K562 (cell line): ENCODE results near the gene UGT1A10. TPM values are rescaled to one million over a fixed set of nuclear protein-coding genes. Genes with fewer than 3 reads are reported as not detected.

Experiments
- ATAC-seq: fragments of 200-7000 bp; cut with Tn5 transposase; 3 replicates; pipeline ENCODE4 v1.9.1; 2020; ENCODE audit warnings: moderate library complexity
- BruUV-seq: library from RNA; stranded (reverse); fragments of 400-500 nt; replicated peaks from 2 replicates; lab custom pipeline; 2021; lab: Mats Ljungman, UMichigan
- CTCF ChIA-PET: fragments of 300-600 bp; formaldehyde crosslinking; extraction: SDS; loops from one replicate; lab custom pipeline; 2021; ENCODE audit warnings: low intra/inter-chr PET ratio; lab: Yijun Ruan, JAX
- POLR2A ChIA-PET: fragments of 300-600, 350-650 bp; sonication (Branson Sonifier 250); formaldehyde crosslinking; extraction: SDS; loops from one replicate; lab custom pipeline; 2021; ENCODE audit warnings: antibody characterized with exemption, inconsistent platforms; lab: Yijun Ruan, JAX
- DNase-seq, 4 experiments: peaks; one replicate each; pipeline versions ENCODE4 v3.0.0 to v3.0.0-alpha.2; 2011 to 2018; ENCODE audit warnings: low spot score in 3 of 4, mixed read lengths in 3 of 4; ENCODE audit errors: extremely low read depth in 1 of 4
- FAIRE-seq: peaks from 2 replicates; lab custom pipeline; 2011; peaks lifted over from hg19 to GRCh38; lab: Jason Lieb, UNC
- H2AFZ ChIP-seq: 2 replicates; pipeline ENCODE4 v1.6.0; 2011; ENCODE audit warnings: low read depth, low read length, control low read depth, inconsistent platforms
- H3K27ac ChIP-seq: fragments of 200-600 bp; 3 replicates; pipeline ENCODE4 v1.8.0; 2011; ENCODE audit warnings: low read depth, mild to moderate bottlenecking, control low read depth, inconsistent platforms, low read length, moderate library complexity, mixed read lengths; ENCODE audit errors: extremely low read depth
- H3K27me3 ChIP-seq, 2 experiments: fragments of 300-600 bp in 1 of 2; 2 replicates in 1 of 2; 3 replicates in 1 of 2; pipeline versions ENCODE4 v1.6.0 to v1.8.0; 2011; ENCODE audit warnings: inconsistent platforms in 2 of 2, low read length in 2 of 2, mild to moderate bottlenecking in 1 of 2, mixed read lengths in 1 of 2, moderate library complexity in 1 of 2; ENCODE audit not compliant: control insufficient read depth in 2 of 2, insufficient read depth in 2 of 2
- H3K36me3 ChIP-seq: fragments of 300-600 bp; 3 replicates; pipeline ENCODE4 v1.8.0; 2011; ENCODE audit warnings: mild to moderate bottlenecking, low read length, inconsistent platforms; ENCODE audit not compliant: control insufficient read depth, insufficient read depth
- H3K4me1 ChIP-seq, 2 experiments: fragments of 200-600 bp in 1 of 2; replicated peaks in 1 of 2; 2 replicates in 1 of 2; 3 replicates in 1 of 2; pipeline versions ENCODE4 v1.5.1 to v1.8.0; 2011; ENCODE audit warnings: inconsistent platforms in 2 of 2, low read length in 2 of 2, mild to moderate bottlenecking in 1 of 2, mixed read lengths in 1 of 2, moderate library complexity in 1 of 2; ENCODE audit not compliant: control insufficient read depth in 2 of 2, insufficient read depth in 2 of 2
- H3K4me2 ChIP-seq: 2 replicates; pipeline ENCODE4 v1.6.1; 2011; ENCODE audit warnings: low read length, control low read depth, inconsistent platforms, mixed read lengths; ENCODE audit not compliant: insufficient read depth
- H3K4me3 ChIP-seq: fragments of 200-600 bp; sonication (generic), shearing (Covaris generic); 2 replicates; pipeline ENCODE4 v1.5.1; 2016; ENCODE audit warnings: control low read depth, inconsistent platforms
- H3K79me2 ChIP-seq: fragments of 200-600 bp; 3 replicates; pipeline ENCODE4 v1.8.0; 2011; ENCODE audit warnings: low read length, inconsistent platforms; ENCODE audit not compliant: control insufficient read depth, insufficient read depth
- H3K9ac ChIP-seq, 2 experiments: 2 replicates each; pipeline versions ENCODE4 v1.6.0 to v1.6.1; 2011; ENCODE audit warnings: low read depth in 2 of 2, low read length in 2 of 2, control low read depth in 1 of 2, inconsistent platforms in 1 of 2, mild to moderate bottlenecking in 1 of 2, mixed read lengths in 1 of 2; ENCODE audit not compliant: insufficient read depth in 1 of 2
- H3K9me1 ChIP-seq: one replicate; pipeline ENCODE4 v1.6.0; 2011; ENCODE audit warnings: inconsistent platforms, mild to moderate bottlenecking, low read length, moderate library complexity; ENCODE audit not compliant: control insufficient read depth, insufficient read depth
- H3K9me3 ChIP-seq: replicated peaks from 2 replicates; pipeline ENCODE4 v1.5.1; 2011; ENCODE audit warnings: low read depth, low read length, inconsistent platforms; ENCODE audit not compliant: control insufficient read depth, insufficient read depth
- H4K20me1 ChIP-seq: replicated peaks from 2 replicates; pipeline ENCODE4 v1.6.1; 2011; ENCODE audit warnings: low read length, inconsistent platforms, mixed read lengths; ENCODE audit not compliant: control insufficient read depth, insufficient read depth
- DLX4 ChIP-seq: fragments of 250-450 bp; sonication (Bioruptor Pico); IDR thresholded peaks from 2 replicates; pipeline ENCODE4 v1.6.1; 2021; ENCODE audit warnings: mild to moderate bottlenecking
- HBP1 ChIP-seq: fragments of 450-650 bp; formaldehyde crosslinking; IDR thresholded peaks from 2 replicates; pipeline ENCODE4 v1.4.0; 2022; ENCODE audit warnings: missing genetic modification characterization
- HSF4 ChIP-seq: fragments of 250-450 bp; sonication (Bioruptor Pico); IDR thresholded peaks from 2 replicates; pipeline ENCODE4 v2.1.2; 2022; ENCODE audit warnings: mild to moderate bottlenecking, moderate library complexity, borderline replicate concordance
- MLLT1 ChIP-seq, 2 experiments: fragments of 450-650 bp; IDR thresholded peaks; 2 replicates each; pipeline ENCODE4 v1.6.1; 2016
- SIX5 ChIP-seq, 2 experiments: IDR thresholded peaks; 2 replicates each; pipeline ENCODE4 v1.6.1; 2011; ENCODE audit warnings: low read length in 2 of 2, borderline replicate concordance in 1 of 2, low read depth in 1 of 2, mild to moderate bottlenecking in 1 of 2, moderate library complexity in 1 of 2; ENCODE audit not compliant: insufficient read depth in 1 of 2
- TEAD1 ChIP-seq, 2 experiments: fragments of 450-650 bp in 1 of 2; sonication (generic) in 1 of 2; formaldehyde crosslinking; IDR thresholded peaks; 2 replicates each; pipeline versions ENCODE4 v1.4.0 to v1.8.0; 2020 to 2022; ENCODE audit warnings: mild to moderate bottlenecking in 2 of 2, missing genetic modification reagents in 1 of 2
- USF2 ChIP-seq: sonication (generic); formaldehyde crosslinking; IDR thresholded peaks from 2 replicates; pipeline ENCODE4 v1.5.0; 2020; ENCODE audit warnings: missing genetic modification reagents
- whole genome bisulfite sequencing: fragments of 100-300 bp; shearing (Covaris generic); methylation state at CpG from one replicate; pipeline ENCODE4 v1.1.6; 2016; ENCODE audit warnings: low coverage, mixed read lengths; ENCODE audit not compliant: insufficient coverage; ENCODE audit errors: missing lambda C conversion rate; 5-methylcytosine and 5-hydroxymethylcytosine counted together
- in situ Hi-C: fragments of 300-500 bp; cut with MboI; formaldehyde crosslinking; loops from 4 replicates; pipeline ENCODE4 v1.15.0; 2018; ENCODE audit warnings: inconsistent platforms, mixed read lengths
- intact Hi-C: fragments of 100-400 bp; cut with micrococcal nuclease; formaldehyde crosslinking; loops from 2 replicates; pipeline ENCODE4 v1.14.2; 2022
- polyA plus RNA-seq, 8 experiments: library from polyadenylated mRNA; depleted of rRNA in 4 of 8; stranded (reverse) in 5 of 8; unstranded in 3 of 8; fragments of >200 nt; fragmentation: Nextera tagmentation in 2 of 8; fragmentation: Illumina TruSeq in 1 of 8; extraction: Ambion mirVana in 2 of 8; extraction: Trizol in 1 of 8; gene quantifications; 2 replicates each; pipeline versions ENCODE4 v1.2.1 to v1.2.3, GENCODE V29; 2011 to 2014; ENCODE audit warnings: inconsistent platforms in 1 of 8, missing spikeins in 1 of 8
- total RNA-seq, 7 experiments: library from RNA; depleted of rRNA in 6 of 7; stranded (reverse); fragments of >200 nt in 6 of 7; fragmentation: Illumina TruSeq in 2 of 7; extraction: Trizol in 2 of 7; gene quantifications; 2 replicates each; pipeline versions ENCODE4 v1.2.1 to v1.2.3, GENCODE V29; 2011 to 2021; ENCODE audit warnings: low replicate concordance in 1 of 7
- TF ChIP-seq, protein P1 (sequence below): fragments of 250-450 bp; sonication (Bioruptor Pico); IDR thresholded peaks from 2 replicates; pipeline ENCODE4 v1.9.0; 2021; ENCODE audit warnings: mild to moderate bottlenecking, inconsistent platforms
- TF ChIP-seq, protein P2 (sequence below): sonication (generic); formaldehyde crosslinking; IDR thresholded peaks from 2 replicates; pipeline ENCODE4 v1.9.0; 2022; ENCODE audit warnings: mild to moderate bottlenecking, missing genetic modification reagents
- TF ChIP-seq, protein P3 (sequence below): fragments of 250-450 bp; sonication (Bioruptor Pico); IDR thresholded peaks from 2 replicates; pipeline ENCODE4 v1.4.0; 2020; ENCODE audit warnings: mild to moderate bottlenecking, moderate library complexity

UGT1A10 gene
- total and polyA plus RNA-seq, 9 of the 15 experiments (the other 6 are each of a cell fraction or from before 2014, with no cell fraction given): not detected

GRCh38 chr2:233775414-233775813, 139.2 kb downstream of the UGT1A10 start:
- H3K9me3 ChIP-seq: no peaks in the 10 kb centered on the region
- no peak overlapping the region for H3K4me3 ChIP-seq
- no peak overlapping the region for H2AFZ ChIP-seq
- ATAC-seq (no peak), DNase-seq (peak; percentile 2 to 35 (median 32)), FAIRE-seq (no peak)
- H3K79me2 ChIP-seq: no peaks in the 10 kb centered on the region
- in situ Hi-C loops: no loop called here
- no peak overlapping the region for H3K27ac ChIP-seq
- POLR2A ChIA-PET: no interaction called here
- no peak overlapping the region for H3K4me2 ChIP-seq
- no peak overlapping the region for H3K9ac ChIP-seq
- intact Hi-C loops: no loop called here
- CTCF ChIA-PET: no interaction called here
- no peaks in the 10 kb centered on the region for H3K36me3 ChIP-seq
- BruUV-seq: no TSS peak
- no peaks in the 10 kb centered on the region for H3K9me1 ChIP-seq
- peaks cover 0 to 6% of the 10 kb centered on the region in 2 experiments; a peak in 2 of 5 replicates for H3K27me3 ChIP-seq
- WGBS: 0% methylated on average over 4 of the region's 6 CpGs
- no peaks in the 10 kb centered on the region for H3K4me1 ChIP-seq
- H4K20me1 ChIP-seq: no peaks in the 10 kb centered on the region
- TF ChIP-seq TEAD1 (CRISPR knock-in tag; IDR thresholded peaks at IDR 0.05): no peak
- TF ChIP-seq HBP1 (CRISPR knock-in tag): no peak
- TF ChIP-seq MLLT1 (IDR thresholded peaks at IDR 0.05): no peak
- TF ChIP-seq, protein P1, sequence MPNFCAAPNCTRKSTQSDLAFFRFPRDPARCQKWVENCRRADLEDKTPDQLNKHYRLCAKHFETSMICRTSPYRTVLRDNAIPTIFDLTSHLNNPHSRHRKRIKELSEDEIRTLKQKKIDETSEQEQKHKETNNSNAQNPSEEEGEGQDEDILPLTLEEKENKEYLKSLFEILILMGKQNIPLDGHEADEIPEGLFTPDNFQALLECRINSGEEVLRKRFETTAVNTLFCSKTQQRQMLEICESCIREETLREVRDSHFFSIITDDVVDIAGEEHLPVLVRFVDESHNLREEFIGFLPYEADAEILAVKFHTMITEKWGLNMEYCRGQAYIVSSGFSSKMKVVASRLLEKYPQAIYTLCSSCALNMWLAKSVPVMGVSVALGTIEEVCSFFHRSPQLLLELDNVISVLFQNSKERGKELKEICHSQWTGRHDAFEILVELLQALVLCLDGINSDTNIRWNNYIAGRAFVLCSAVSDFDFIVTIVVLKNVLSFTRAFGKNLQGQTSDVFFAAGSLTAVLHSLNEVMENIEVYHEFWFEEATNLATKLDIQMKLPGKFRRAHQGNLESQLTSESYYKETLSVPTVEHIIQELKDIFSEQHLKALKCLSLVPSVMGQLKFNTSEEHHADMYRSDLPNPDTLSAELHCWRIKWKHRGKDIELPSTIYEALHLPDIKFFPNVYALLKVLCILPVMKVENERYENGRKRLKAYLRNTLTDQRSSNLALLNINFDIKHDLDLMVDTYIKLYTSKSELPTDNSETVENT (CRISPR knock-in tag): no peak
- TF ChIP-seq DLX4 (CRISPR knock-in tag): no peak
- TF ChIP-seq, protein P2, sequence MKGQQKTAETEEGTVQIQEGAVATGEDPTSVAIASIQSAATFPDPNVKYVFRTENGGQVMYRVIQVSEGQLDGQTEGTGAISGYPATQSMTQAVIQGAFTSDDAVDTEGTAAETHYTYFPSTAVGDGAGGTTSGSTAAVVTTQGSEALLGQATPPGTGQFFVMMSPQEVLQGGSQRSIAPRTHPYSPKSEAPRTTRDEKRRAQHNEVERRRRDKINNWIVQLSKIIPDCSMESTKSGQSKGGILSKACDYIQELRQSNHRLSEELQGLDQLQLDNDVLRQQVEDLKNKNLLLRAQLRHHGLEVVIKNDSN (CRISPR knock-in tag): peak; percentile 34; the same call in 1 of the 2 replicates
- TF ChIP-seq HSF4 (CRISPR knock-in tag): no peak
- TF ChIP-seq, protein P3, sequence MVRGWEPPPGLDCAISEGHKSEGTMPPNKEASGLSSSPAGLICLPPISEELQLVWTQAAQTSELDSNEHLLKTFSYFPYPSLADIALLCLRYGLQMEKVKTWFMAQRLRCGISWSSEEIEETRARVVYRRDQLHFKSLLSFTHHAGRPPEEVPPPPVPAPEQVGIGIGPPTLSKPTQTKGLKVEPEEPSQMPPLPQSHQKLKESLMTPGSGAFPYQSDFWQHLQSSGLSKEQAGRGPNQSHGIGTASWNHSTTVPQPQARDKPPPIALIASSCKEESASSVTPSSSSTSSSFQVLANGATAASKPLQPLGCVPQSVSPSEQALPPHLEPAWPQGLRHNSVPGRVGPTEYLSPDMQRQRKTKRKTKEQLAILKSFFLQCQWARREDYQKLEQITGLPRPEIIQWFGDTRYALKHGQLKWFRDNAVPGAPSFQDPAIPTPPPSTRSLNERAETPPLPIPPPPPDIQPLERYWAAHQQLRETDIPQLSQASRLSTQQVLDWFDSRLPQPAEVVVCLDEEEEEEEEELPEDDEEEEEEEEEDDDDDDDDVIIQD (CRISPR knock-in tag): no peak
- TF ChIP-seq SIX5 (IDR thresholded peaks at IDR 0.05; ENCODE audit: borderline replicate concordance in 1 of 2, insufficient read depth in 1 of 2, low read depth in 1 of 2, low read length in 2 of 2): no peak
- peak; percentile 53 for TF ChIP-seq USF2 (CRISPR knock-in tag)
